ENCODE results near the gene DPP10. TPM values are rescaled to one million over a fixed set of nuclear protein-coding genes. Genes with fewer than 3 reads are reported as not detected.
A peak's percentile ranks its signal among the peaks of the same experiment; 100 is the strongest.

Gene DPP10
- total RNA-seq, 1 donor from 2014 or later, result 15.1 TPM

GRCh38 chr2:114714313-114714712, 271.9 kb downstream of the DPP10 start:
- DNase-seq, result no peak
- Mint-ChIP-seq H3K36me3 (ENCODE audit: unreplicated experiment) (no peaks in the 10 kb centered on the region), H3K4me3 (ENCODE audit: unreplicated experiment) (no peak overlapping the region), H3K9me3 (ENCODE audit: unreplicated experiment) (no peaks in the 10 kb centered on the region), H3K27me3 (ENCODE audit: unreplicated experiment) (no peaks in the 10 kb centered on the region), H3K27ac (ENCODE audit: unreplicated experiment) (no peak overlapping the region), H3K4me1 (ENCODE audit: low read depth, unreplicated experiment) (peaks cover 2% of the 10 kb centered on the region)
- no peak for TF ChIP-seq CTCF (IDR thresholded peaks at IDR 0.05; ENCODE audit: partially characterized antibody, unreplicated experiment)

- Mint-ChIP-seq H3K27ac (ENCODE audit: unreplicated experiment) (no peak overlapping the region), H3K4me3 (ENCODE audit: unreplicated experiment) (no peak overlapping the region), H3K9me3 (ENCODE audit: unreplicated experiment) (no peaks in the 10 kb centered on the region), H3K27me3 (ENCODE audit: unreplicated experiment) (no peaks in the 10 kb centered on the region), H3K36me3 (ENCODE audit: unreplicated experiment) (no peaks in the 10 kb centered on the region), H3K4me1 (ENCODE audit: low read depth, unreplicated experiment) (peaks cover 2% of the 10 kb centered on the region)
- no peak for DNase-seq
- TF ChIP-seq CTCF (IDR thresholded peaks at IDR 0.05; ENCODE audit: partially characterized antibody, unreplicated experiment), result no peak
These were observed 274.6 kb downstream of the DPP10 start for GRCh38 chr2:114717049-114717448.

- no peaks in the 10 kb centered on the region for H3K4me1 Mint-ChIP-seq (ENCODE audit: low read depth, unreplicated experiment)
- no peaks in the 10 kb centered on the region for H3K27me3 Mint-ChIP-seq (ENCODE audit: unreplicated experiment)
- no peaks in the 10 kb centered on the region for H3K36me3 Mint-ChIP-seq (ENCODE audit: unreplicated experiment)
- DNase-seq, result no peak
- H3K4me3 Mint-ChIP-seq (ENCODE audit: unreplicated experiment), result no peak overlapping the region
- no peak for TF ChIP-seq CTCF (IDR thresholded peaks at IDR 0.05; ENCODE audit: partially characterized antibody, unreplicated experiment)
- H3K27ac Mint-ChIP-seq (ENCODE audit: unreplicated experiment), result no peak overlapping the region
- H3K9me3 Mint-ChIP-seq (ENCODE audit: unreplicated experiment), result no peaks in the 10 kb centered on the region
These were observed 282.0 kb downstream of the DPP10 start for GRCh38 chr2:114724454-114724853.

GRCh38 chr2:114727012-114727411, 284.6 kb downstream of the DPP10 start:
- Mint-ChIP-seq H3K27ac (ENCODE audit: unreplicated experiment) (no peak overlapping the region), H3K4me1 (ENCODE audit: low read depth, unreplicated experiment) (no peaks in the 10 kb centered on the region), H3K9me3 (ENCODE audit: unreplicated experiment) (no peaks in the 10 kb centered on the region), H3K4me3 (ENCODE audit: unreplicated experiment) (no peak overlapping the region), H3K27me3 (ENCODE audit: unreplicated experiment) (no peaks in the 10 kb centered on the region), H3K36me3 (ENCODE audit: unreplicated experiment) (no peaks in the 10 kb centered on the region)
- no peak for TF ChIP-seq CTCF (IDR thresholded peaks at IDR 0.05; ENCODE audit: partially characterized antibody, unreplicated experiment)
- peak; percentile 39 for DNase-seq

- no peak overlapping the region for H3K4me3 Mint-ChIP-seq (ENCODE audit: unreplicated experiment)
- no peaks in the 10 kb centered on the region for H3K4me1 Mint-ChIP-seq (ENCODE audit: low read depth, unreplicated experiment)
- H3K27ac Mint-ChIP-seq (ENCODE audit: unreplicated experiment), result no peak overlapping the region
- no peak for TF ChIP-seq CTCF (IDR thresholded peaks at IDR 0.05; ENCODE audit: partially characterized antibody, unreplicated experiment)
- no peak for DNase-seq
- no peaks in the 10 kb centered on the region for H3K9me3 Mint-ChIP-seq (ENCODE audit: unreplicated experiment)
- no peaks in the 10 kb centered on the region for H3K27me3 Mint-ChIP-seq (ENCODE audit: unreplicated experiment)
- no peaks in the 10 kb centered on the region for H3K36me3 Mint-ChIP-seq (ENCODE audit: unreplicated experiment)
These were observed 285.9 kb downstream of the DPP10 start for GRCh38 chr2:114728372-114728771.
